ENCODE measurements around the gene CHRFAM7A.
"Not testable (repeated sequence)": the region's sequence is repeated elsewhere in the genome, so short reads cannot be mapped to it uniquely, and the experiment has no call there.

GRCh38 chr15:30368271-30368670, 25.1 kb downstream of the CHRFAM7A start:
- TF ChIP-seq POLR2A (IDR thresholded peaks at IDR 0.05); CTCF (IDR thresholded peaks at IDR 0.05 in 4 of 5, conservative IDR thresholded peaks at IDR 0.05 in 1 of 5): not testable (repeated sequence)

Measured in gastrocnemius medialis (tissue), 4 donors.